ENCODE measurements around the gene ANKRD22.

- TF ChIP-seq OTX1 (CRISPR knock-in tag; IDR thresholded peaks at IDR 0.05) (no peak), ZBTB49 (CRISPR knock-in tag; IDR thresholded peaks at IDR 0.05; ENCODE audit: borderline replicate concordance) (no peak), RAD21 (CRISPR knock-in tag; conservative IDR thresholded peaks at IDR 0.05 in 1 of 2, IDR thresholded peaks at IDR 0.05 in 1 of 2) (no peak), SIN3A (IDR thresholded peaks at IDR 0.05; ENCODE audit: borderline replicate concordance in 2 of 2, control insufficient read depth in 1 of 2, low read depth in 2 of 2, low read length in 2 of 2) (no peak), KLF1 (tag; IDR thresholded peaks at IDR 0.05) (no peak), ZKSCAN3 (CRISPR knock-in tag; IDR thresholded peaks at IDR 0.05) (no peak), GABPA (tag; conservative IDR thresholded peaks at IDR 0.05; ENCODE audit: low read depth) (no peak), EP300 (IDR thresholded peaks at IDR 0.05; ENCODE audit: low read length) (no peak), BHLHE40 (IDR thresholded peaks at IDR 0.05; ENCODE audit: low read length) (no peak), CTCF (IDR thresholded peaks at IDR 0.05 in 2 of 3, conservative IDR thresholded peaks at IDR 0.05 in 1 of 3; ENCODE audit: insufficient read depth in 2 of 3, low read depth in 1 of 3, low read length in 3 of 3) (no peak), SP2 (IDR thresholded peaks at IDR 0.05; ENCODE audit: extremely low read depth, low read depth, low read length, poor library complexity, severe bottlenecking) (no peak), MYC (IDR thresholded peaks at IDR 0.05; ENCODE audit: low read depth, low read length) (no peak), MYC (CRISPR knock-in tag; IDR thresholded peaks at IDR 0.05; ENCODE audit: borderline replicate concordance, low read depth) (no peak), PHF8 (IDR thresholded peaks at IDR 0.05; ENCODE audit: borderline replicate concordance, low read length) (no peak), POLR2A (conservative IDR thresholded peaks at IDR 0.05) (no peak)
Measured at GRCh38 chr10:88809621-88810020, 42.0 kb downstream of the ANKRD22 start.

Measured in K562 (cell line).